ENCODE data around the gene PCDHGB1. TPM values are rescaled to one million over a fixed set of nuclear protein-coding genes. Genes with fewer than 3 reads are reported as not detected.

The PCDHGB1 gene
- total RNA-seq, 1 experiment from 2014 or later, result 5.6 TPM

DNA sequence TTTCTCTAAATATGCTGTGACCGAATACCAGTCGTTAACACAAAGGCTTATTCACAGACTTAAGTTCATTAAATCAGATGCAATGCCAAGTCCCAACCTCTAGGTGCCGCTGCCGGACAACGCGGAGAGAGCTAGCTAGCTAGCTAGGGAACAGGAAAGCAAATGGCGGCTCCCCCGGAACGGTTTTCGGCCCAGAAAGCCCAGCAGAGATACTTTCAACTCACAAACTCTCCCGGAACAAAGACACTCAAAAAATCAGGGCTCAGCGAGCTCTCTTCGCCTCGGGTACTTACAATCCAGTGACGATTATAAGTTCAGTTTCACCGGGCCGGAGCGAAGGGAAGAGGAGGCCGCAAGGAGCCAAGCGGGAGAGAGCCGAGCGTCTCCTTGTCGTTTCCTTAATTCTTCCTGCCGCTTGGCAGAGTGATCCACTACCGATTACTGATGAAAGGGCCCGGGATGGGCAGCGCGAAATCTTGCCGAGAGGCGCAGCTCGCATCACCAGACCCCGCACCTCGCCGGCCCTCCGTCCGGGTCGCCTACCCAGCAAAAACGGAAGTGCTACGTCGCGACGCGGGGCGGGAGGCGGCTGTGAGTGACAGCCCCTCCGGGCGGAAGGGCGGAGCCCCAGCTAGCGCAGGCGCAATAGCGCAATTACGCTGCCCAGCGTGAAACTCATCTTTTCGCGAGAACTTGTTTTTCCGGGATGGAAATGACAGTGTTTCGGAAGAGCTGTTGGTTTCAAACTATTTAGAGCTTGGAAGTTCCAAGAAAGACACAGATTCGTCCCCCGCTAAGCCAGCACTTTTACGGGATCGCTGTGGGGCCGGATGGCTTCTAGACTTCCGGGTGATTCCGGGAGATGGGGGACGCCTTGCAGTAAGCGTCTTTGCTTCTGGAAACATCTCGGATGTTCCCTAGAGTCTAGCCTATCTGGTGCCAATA is 29.4 kb upstream of the PCDHGB1 start, which contains the start of gene TAF7 (continued):
- no peak for TF ChIP-seq MXD4 (CRISPR knock-in tag; IDR thresholded peaks at IDR 0.05; ENCODE audit: borderline replicate concordance)
- TF ChIP-seq RELA (CRISPR knock-in tag; IDR thresholded peaks at IDR 0.05; ENCODE audit: borderline replicate concordance), result 0 out of 2 replicates have a peak, but pooled peaks have one; percentile 20
- TF ChIP-seq ZNF232 (CRISPR knock-in tag; IDR thresholded peaks at IDR 0.05), result 0 out of 2 replicates have a peak, but pooled peaks have one; percentile 77
- 0 out of 2 replicates have a peak, but pooled peaks have one; percentile 12 for TF ChIP-seq ELF4 (CRISPR knock-in tag; IDR thresholded peaks at IDR 0.05; ENCODE audit: low read depth)
- 0 out of 2 replicates have a peak, but pooled peaks have one; percentile 65 for TF ChIP-seq MYBL2 (CRISPR knock-in tag; IDR thresholded peaks at IDR 0.05)
- no peak for TF ChIP-seq OVOL2 (CRISPR knock-in tag; IDR thresholded peaks at IDR 0.05; ENCODE audit: borderline replicate concordance)
- TF ChIP-seq, protein P1, sequence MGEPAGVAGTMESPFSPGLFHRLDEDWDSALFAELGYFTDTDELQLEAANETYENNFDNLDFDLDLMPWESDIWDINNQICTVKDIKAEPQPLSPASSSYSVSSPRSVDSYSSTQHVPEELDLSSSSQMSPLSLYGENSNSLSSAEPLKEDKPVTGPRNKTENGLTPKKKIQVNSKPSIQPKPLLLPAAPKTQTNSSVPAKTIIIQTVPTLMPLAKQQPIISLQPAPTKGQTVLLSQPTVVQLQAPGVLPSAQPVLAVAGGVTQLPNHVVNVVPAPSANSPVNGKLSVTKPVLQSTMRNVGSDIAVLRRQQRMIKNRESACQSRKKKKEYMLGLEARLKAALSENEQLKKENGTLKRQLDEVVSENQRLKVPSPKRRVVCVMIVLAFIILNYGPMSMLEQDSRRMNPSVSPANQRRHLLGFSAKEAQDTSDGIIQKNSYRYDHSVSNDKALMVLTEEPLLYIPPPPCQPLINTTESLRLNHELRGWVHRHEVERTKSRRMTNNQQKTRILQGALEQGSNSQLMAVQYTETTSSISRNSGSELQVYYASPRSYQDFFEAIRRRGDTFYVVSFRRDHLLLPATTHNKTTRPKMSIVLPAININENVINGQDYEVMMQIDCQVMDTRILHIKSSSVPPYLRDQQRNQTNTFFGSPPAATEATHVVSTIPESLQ (CRISPR knock-in tag; IDR thresholded peaks at IDR 0.05), result no peak
- TF ChIP-seq RORB (CRISPR knock-in tag; IDR thresholded peaks at IDR 0.05), result no peak
- TF ChIP-seq, protein P2, sequence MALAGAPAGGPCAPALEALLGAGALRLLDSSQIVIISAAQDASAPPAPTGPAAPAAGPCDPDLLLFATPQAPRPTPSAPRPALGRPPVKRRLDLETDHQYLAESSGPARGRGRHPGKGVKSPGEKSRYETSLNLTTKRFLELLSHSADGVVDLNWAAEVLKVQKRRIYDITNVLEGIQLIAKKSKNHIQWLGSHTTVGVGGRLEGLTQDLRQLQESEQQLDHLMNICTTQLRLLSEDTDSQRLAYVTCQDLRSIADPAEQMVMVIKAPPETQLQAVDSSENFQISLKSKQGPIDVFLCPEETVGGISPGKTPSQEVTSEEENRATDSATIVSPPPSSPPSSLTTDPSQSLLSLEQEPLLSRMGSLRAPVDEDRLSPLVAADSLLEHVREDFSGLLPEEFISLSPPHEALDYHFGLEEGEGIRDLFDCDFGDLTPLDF (CRISPR knock-in tag; IDR thresholded peaks at IDR 0.05), result no peak
- TF ChIP-seq ATF1 (CRISPR knock-in tag; IDR thresholded peaks at IDR 0.05), result no peak
- no peak for TF ChIP-seq ZNF121 (CRISPR knock-in tag; IDR thresholded peaks at IDR 0.05)
- no peak for TF ChIP-seq CBFB (CRISPR knock-in tag; IDR thresholded peaks at IDR 0.05; ENCODE audit: low read depth)
- TF ChIP-seq ZNF671 (CRISPR knock-in tag; IDR thresholded peaks at IDR 0.05), result no peak
- TF ChIP-seq, protein P3, sequence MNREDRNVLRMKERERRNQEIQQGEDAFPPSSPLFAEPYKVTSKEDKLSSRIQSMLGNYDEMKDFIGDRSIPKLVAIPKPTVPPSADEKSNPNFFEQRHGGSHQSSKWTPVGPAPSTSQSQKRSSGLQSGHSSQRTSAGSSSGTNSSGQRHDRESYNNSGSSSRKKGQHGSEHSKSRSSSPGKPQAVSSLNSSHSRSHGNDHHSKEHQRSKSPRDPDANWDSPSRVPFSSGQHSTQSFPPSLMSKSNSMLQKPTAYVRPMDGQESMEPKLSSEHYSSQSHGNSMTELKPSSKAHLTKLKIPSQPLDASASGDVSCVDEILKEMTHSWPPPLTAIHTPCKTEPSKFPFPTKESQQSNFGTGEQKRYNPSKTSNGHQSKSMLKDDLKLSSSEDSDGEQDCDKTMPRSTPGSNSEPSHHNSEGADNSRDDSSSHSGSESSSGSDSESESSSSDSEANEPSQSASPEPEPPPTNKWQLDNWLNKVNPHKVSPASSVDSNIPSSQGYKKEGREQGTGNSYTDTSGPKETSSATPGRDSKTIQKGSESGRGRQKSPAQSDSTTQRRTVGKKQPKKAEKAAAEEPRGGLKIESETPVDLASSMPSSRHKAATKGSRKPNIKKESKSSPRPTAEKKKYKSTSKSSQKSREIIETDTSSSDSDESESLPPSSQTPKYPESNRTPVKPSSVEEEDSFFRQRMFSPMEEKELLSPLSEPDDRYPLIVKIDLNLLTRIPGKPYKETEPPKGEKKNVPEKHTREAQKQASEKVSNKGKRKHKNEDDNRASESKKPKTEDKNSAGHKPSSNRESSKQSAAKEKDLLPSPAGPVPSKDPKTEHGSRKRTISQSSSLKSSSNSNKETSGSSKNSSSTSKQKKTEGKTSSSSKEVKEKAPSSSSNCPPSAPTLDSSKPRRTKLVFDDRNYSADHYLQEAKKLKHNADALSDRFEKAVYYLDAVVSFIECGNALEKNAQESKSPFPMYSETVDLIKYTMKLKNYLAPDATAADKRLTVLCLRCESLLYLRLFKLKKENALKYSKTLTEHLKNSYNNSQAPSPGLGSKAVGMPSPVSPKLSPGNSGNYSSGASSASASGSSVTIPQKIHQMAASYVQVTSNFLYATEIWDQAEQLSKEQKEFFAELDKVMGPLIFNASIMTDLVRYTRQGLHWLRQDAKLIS (CRISPR knock-in tag; IDR thresholded peaks at IDR 0.05; ENCODE audit: borderline replicate concordance), result no peak
- no peak for TF ChIP-seq HMGA2 (CRISPR knock-in tag; IDR thresholded peaks at IDR 0.05)
- TF ChIP-seq, protein P4, sequence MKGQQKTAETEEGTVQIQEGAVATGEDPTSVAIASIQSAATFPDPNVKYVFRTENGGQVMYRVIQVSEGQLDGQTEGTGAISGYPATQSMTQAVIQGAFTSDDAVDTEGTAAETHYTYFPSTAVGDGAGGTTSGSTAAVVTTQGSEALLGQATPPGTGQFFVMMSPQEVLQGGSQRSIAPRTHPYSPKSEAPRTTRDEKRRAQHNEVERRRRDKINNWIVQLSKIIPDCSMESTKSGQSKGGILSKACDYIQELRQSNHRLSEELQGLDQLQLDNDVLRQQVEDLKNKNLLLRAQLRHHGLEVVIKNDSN (CRISPR knock-in tag; IDR thresholded peaks at IDR 0.05), result peak; percentile 48
- TF ChIP-seq, protein P5, sequence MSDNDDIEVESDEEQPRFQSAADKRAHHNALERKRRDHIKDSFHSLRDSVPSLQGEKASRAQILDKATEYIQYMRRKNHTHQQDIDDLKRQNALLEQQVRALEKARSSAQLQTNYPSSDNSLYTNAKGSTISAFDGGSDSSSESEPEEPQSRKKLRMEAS (CRISPR knock-in tag; IDR thresholded peaks at IDR 0.05), result peak; percentile 78
- TF ChIP-seq, protein P6, sequence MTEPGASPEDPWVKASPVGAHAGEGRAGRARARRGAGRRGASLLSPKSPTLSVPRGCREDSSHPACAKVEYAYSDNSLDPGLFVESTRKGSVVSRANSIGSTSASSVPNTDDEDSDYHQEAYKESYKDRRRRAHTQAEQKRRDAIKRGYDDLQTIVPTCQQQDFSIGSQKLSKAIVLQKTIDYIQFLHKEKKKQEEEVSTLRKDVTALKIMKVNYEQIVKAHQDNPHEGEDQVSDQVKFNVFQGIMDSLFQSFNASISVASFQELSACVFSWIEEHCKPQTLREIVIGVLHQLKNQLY (CRISPR knock-in tag; IDR thresholded peaks at IDR 0.05), result no peak
- TF ChIP-seq FOXP1 (CRISPR knock-in tag; IDR thresholded peaks at IDR 0.05; ENCODE audit: borderline replicate concordance), result peak; percentile 90
- TF ChIP-seq, protein P7, sequence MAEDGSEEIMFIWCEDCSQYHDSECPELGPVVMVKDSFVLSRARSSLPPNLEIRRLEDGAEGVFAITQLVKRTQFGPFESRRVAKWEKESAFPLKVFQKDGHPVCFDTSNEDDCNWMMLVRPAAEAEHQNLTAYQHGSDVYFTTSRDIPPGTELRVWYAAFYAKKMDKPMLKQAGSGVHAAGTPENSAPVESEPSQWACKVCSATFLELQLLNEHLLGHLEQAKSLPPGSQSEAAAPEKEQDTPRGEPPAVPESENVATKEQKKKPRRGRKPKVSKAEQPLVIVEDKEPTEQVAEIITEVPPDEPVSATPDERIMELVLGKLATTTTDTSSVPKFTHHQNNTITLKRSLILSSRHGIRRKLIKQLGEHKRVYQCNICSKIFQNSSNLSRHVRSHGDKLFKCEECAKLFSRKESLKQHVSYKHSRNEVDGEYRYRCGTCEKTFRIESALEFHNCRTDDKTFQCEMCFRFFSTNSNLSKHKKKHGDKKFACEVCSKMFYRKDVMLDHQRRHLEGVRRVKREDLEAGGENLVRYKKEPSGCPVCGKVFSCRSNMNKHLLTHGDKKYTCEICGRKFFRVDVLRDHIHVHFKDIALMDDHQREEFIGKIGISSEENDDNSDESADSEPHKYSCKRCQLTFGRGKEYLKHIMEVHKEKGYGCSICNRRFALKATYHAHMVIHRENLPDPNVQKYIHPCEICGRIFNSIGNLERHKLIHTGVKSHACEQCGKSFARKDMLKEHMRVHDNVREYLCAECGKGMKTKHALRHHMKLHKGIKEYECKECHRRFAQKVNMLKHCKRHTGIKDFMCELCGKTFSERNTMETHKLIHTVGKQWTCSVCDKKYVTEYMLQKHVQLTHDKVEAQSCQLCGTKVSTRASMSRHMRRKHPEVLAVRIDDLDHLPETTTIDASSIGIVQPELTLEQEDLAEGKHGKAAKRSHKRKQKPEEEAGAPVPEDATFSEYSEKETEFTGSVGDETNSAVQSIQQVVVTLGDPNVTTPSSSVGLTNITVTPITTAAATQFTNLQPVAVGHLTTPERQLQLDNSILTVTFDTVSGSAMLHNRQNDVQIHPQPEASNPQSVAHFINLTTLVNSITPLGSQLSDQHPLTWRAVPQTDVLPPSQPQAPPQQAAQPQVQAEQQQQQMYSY (CRISPR knock-in tag; IDR thresholded peaks at IDR 0.05), result no peak
- TF ChIP-seq EMX1 (CRISPR knock-in tag; IDR thresholded peaks at IDR 0.05), result no peak
- no peak for TF ChIP-seq GTF2I (CRISPR knock-in tag; conservative IDR thresholded peaks at IDR 0.05)
- no peak for TF ChIP-seq SMAD4 (CRISPR knock-in tag; IDR thresholded peaks at IDR 0.05)
- TF ChIP-seq, protein P8, sequence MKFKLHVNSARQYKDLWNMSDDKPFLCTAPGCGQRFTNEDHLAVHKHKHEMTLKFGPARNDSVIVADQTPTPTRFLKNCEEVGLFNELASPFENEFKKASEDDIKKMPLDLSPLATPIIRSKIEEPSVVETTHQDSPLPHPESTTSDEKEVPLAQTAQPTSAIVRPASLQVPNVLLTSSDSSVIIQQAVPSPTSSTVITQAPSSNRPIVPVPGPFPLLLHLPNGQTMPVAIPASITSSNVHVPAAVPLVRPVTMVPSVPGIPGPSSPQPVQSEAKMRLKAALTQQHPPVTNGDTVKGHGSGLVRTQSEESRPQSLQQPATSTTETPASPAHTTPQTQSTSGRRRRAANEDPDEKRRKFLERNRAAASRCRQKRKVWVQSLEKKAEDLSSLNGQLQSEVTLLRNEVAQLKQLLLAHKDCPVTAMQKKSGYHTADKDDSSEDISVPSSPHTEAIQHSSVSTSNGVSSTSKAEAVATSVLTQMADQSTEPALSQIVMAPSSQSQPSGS (CRISPR knock-in tag; IDR thresholded peaks at IDR 0.05; ENCODE audit: borderline replicate concordance, low read depth), result no peak

Data from WTC11 (cell line).